NCI-H510A (cell line): ENCODE results near the gene LACTBL1.
"Not testable (repeated sequence)": the region's sequence is repeated elsewhere in the genome, so short reads cannot be mapped to it uniquely, and the experiment has no call there.

ENCODE experiments used
- DNase-seq: peaks from one replicate; lab custom pipeline; 2025; lab: John Stamatoyannopoulos, UW

LACTBL1 gene

GRCh38 chr1:22976461-22977243 lies 4.0 kb upstream of the LACTBL1 start:
- DNase-seq = peak; percentile 73

- no peak for DNase-seq
Measured at GRCh38 chr1:22976127-22976460, 3.4 kb upstream of the LACTBL1 start.

- DNase-seq = no peak
Measured at GRCh38 chr1:22975694-22976093, 3.0 kb upstream of the LACTBL1 start.

GRCh38 chr1:22971611-22972405 lies 858 bp downstream of the LACTBL1 start:
- no peak for DNase-seq

GRCh38 chr1:22971161-22971560 lies 1.5 kb downstream of the LACTBL1 start:
- no peak for DNase-seq

GRCh38 chr1:22970096-22970495 lies 2.6 kb downstream of the LACTBL1 start:
- no peak for DNase-seq

- DNase-seq = no peak
Measured at GRCh38 chr1:22969304-22969709, 3.4 kb downstream of the LACTBL1 start.

GRCh38 chr1:22967833-22968232 lies 4.8 kb downstream of the LACTBL1 start:
- no peak for DNase-seq

- DNase-seq = no peak
Measured at GRCh38 chr1:22966309-22966708, 6.4 kb downstream of the LACTBL1 start.

GRCh38 chr1:22963044-22963677 lies 9.5 kb downstream of the LACTBL1 start:
- no peak for DNase-seq

- no peak for DNase-seq
Measured at GRCh38 chr1:22962558-22962957, 10.1 kb downstream of the LACTBL1 start.

GRCh38 chr1:22959545-22960360 lies 12.9 kb downstream of the LACTBL1 start:
- DNase-seq = no peak

- DNase-seq = no peak
Measured at GRCh38 chr1:22958556-22958955, 14.1 kb downstream of the LACTBL1 start.

- DNase-seq = no peak
Measured at GRCh38 chr1:22957066-22957465, 15.6 kb downstream of the LACTBL1 start.

GRCh38 chr1:22955146-22955545 lies 17.5 kb downstream of the LACTBL1 start:
- DNase-seq = no peak

GRCh38 chr1:22953740-22954141 lies 18.9 kb downstream of the LACTBL1 start:
- no peak for DNase-seq

- DNase-seq = no peak
Measured at GRCh38 chr1:22953057-22953739, 19.5 kb downstream of the LACTBL1 start.

- no peak for DNase-seq
Measured at GRCh38 chr1:22952694-22953056, 20.0 kb downstream of the LACTBL1 start.

GRCh38 chr1:22951796-22952195 lies 20.9 kb downstream of the LACTBL1 start:
- DNase-seq = no peak

- DNase-seq = no peak
Measured at GRCh38 chr1:22949822-22950331, 22.8 kb downstream of the LACTBL1 start.

- DNase-seq = not testable (repeated sequence)
Measured at GRCh38 chr1:22945171-22945570, 27.5 kb downstream of the LACTBL1 start.
